Naive thymus-derived CD4-positive, alpha-beta T cell (primary cell): ENCODE data around the gene JUN. TPM values are rescaled to one million over a fixed set of nuclear protein-coding genes. Genes with fewer than 3 reads are reported as not detected.
A peak's percentile ranks its signal among the peaks of the same experiment; 100 is the strongest.

Experiments
- ATAC-seq: fragments of 150-1000 bp; cut with Tn5 transposase; 2 replicates; pipeline ENCODE4 v1.10.0; 2021; ENCODE audit warnings: mild to moderate bottlenecking, moderate library complexity
- CTCF ChIA-PET: fragments of 350-600 bp; sonication (Branson Sonifier 250); formaldehyde crosslinking; loops from one replicate; lab custom pipeline; 2021; ENCODE audit warnings: antibody characterized with exemption; lab: Charles Lee
- POLR2A ChIA-PET: fragments of 350-600 bp; sonication (Branson Sonifier 250); formaldehyde crosslinking; loops from one replicate; lab custom pipeline; 2021; ENCODE audit warnings: antibody characterized with exemption, inconsistent platforms; lab: Charles Lee
- DNase-seq, 9 donors: peaks; one replicate each; pipeline versions ENCODE4 v3.0.0 to v3.0.0-alpha.2; 2020 to 2022; ENCODE audit warnings: mixed read lengths in 1 of 9
- H3K27ac ChIP-seq: one replicate; pipeline ENCODE4 v1.7.0; 2013; ENCODE audit warnings: mild to moderate bottlenecking, low read depth, low read length, moderate library complexity
- H3K27me3 ChIP-seq, 2 donors: one replicate each; pipeline ENCODE4 v1.7.0; 2013; ENCODE audit warnings: low read length in 2 of 2, mild to moderate bottlenecking in 2 of 2, moderate library complexity in 2 of 2; ENCODE audit not compliant: control insufficient read depth in 2 of 2, insufficient read depth in 2 of 2
- H3K36me3 ChIP-seq, 3 experiments: 1 replicate in 2 of 3; 2 replicates in 1 of 3; pipeline ENCODE4 v1.7.0; 2013; ENCODE audit warnings: low read length in 3 of 3, mild to moderate bottlenecking in 3 of 3, moderate library complexity in 1 of 3; ENCODE audit not compliant: insufficient read depth in 3 of 3, control insufficient read depth in 2 of 3
- H3K4me1 ChIP-seq, 2 donors: one replicate each; pipeline ENCODE4 v1.7.0; 2013; ENCODE audit warnings: low read length in 2 of 2, mild to moderate bottlenecking in 2 of 2, moderate library complexity in 1 of 2; ENCODE audit not compliant: control insufficient read depth in 2 of 2, insufficient read depth in 2 of 2
- H3K4me3 ChIP-seq: 2 replicates; pipeline ENCODE4 v1.7.0; 2013; ENCODE audit warnings: mild to moderate bottlenecking, low read length
- H3K9me3 ChIP-seq, 3 experiments: 1 replicate in 2 of 3; 2 replicates in 1 of 3; pipeline ENCODE4 v1.7.0; 2013; ENCODE audit warnings: low read length in 3 of 3; ENCODE audit not compliant: control insufficient read depth in 2 of 3
- H3K27ac Mint-ChIP-seq, 9 donors: one replicate each; pipeline ENCODE4 v1.8.0; 2020 to 2022; ENCODE audit warnings: mixed read lengths in 9 of 9, mild to moderate bottlenecking in 8 of 9, moderate library complexity in 5 of 9, inconsistent platforms in 2 of 9
- H3K27me3 Mint-ChIP-seq, 5 donors: one replicate each; pipeline ENCODE4 v1.8.0; 2021 to 2022; ENCODE audit warnings: mixed read lengths in 5 of 5, mild to moderate bottlenecking in 1 of 5
- H3K36me3 Mint-ChIP-seq, 5 donors: one replicate each; pipeline ENCODE4 v1.8.0; 2020 to 2022; ENCODE audit warnings: mixed read lengths in 5 of 5, mild to moderate bottlenecking in 3 of 5, inconsistent platforms in 1 of 5
- H3K4me1 Mint-ChIP-seq, 7 donors: one replicate each; pipeline ENCODE4 v1.8.0; 2020 to 2022; ENCODE audit warnings: mixed read lengths in 7 of 7, mild to moderate bottlenecking in 3 of 7, inconsistent platforms in 1 of 7
- H3K4me3 Mint-ChIP-seq, 10 donors: one replicate each; pipeline ENCODE4 v1.8.0; 2020 to 2022; ENCODE audit warnings: mild to moderate bottlenecking in 10 of 10, mixed read lengths in 10 of 10, moderate library complexity in 6 of 10, inconsistent platforms in 2 of 10
- H3K9me3 Mint-ChIP-seq, 11 donors: one replicate each; pipeline ENCODE4 v1.8.0; 2020 to 2022; ENCODE audit warnings: mixed read lengths in 11 of 11, mild to moderate bottlenecking in 4 of 11, inconsistent platforms in 1 of 11, moderate library complexity in 1 of 11
- intact Hi-C, 2 donors: fragments of 100-400 bp; cut with micrococcal nuclease; formaldehyde crosslinking; loops; one replicate each; pipeline ENCODE4 v1.15.1; 2023
- polyA plus RNA-seq, 2 donors: library from polyadenylated mRNA; unstranded; fragments of 300-500 nt; fragmentation: Illumina TruSeq; gene quantifications; one replicate each; pipeline ENCODE4 v1.2.3, GENCODE V29; 2021
- total RNA-seq, 6 experiments: library from RNA in 5 of 6; stranded (reverse) in 5 of 6; gene quantifications; 1 replicate in 5 of 6; 2 replicates in 1 of 6; pipeline ENCODE4 v1.2.3 and lab custom pipeline; 2021 to 2026

Gene JUN
- total and polyA plus RNA-seq, 7 experiments from 2014 or later = 17.9 to 1,362 (median 30.1) TPM

DNA sequence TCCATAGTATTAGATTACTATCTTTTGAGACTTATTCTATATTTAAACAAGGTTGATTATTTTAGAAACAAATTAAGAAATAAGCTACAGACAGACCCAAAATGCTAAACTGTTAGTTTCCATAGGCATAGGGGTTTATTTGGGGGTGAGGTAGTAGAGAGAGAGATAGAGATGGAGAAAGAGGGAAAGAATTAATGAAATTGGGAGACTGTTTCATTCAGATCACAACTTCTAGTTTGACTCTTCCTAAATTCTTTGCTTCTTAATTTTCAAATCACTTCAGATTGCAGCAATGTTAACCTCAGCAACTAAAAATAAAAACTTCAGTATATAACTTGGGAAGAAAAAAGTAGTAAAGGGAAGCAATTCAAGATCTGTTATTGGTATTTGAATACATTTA, 3.4 kb downstream of the JUN start:
- Histone ChIP-seq H3K27ac (no peak overlapping the region), H3K9me3 (no peaks in the 10 kb centered on the region), H3K4me3 (no peak overlapping the region), H3K36me3 (peaks cover 0 to 19% (median 0%) of the 10 kb centered on the region in 3 experiments), H3K27me3 (peaks cover 0 to 4% of the 10 kb centered on the region in 2 donors), H3K4me1 (peaks cover 8% of the 10 kb centered on the region in 2 donors)
- POLR2A ChIA-PET = interaction anchor here (1.5 kb wide), 1 partner anchor 918 kb away, joined by 3 read pairs; no protein-coding TSS in a partner anchor
- CTCF ChIA-PET = interaction anchor here (0.8 kb wide), 1 partner anchor 420 kb away, joined by 3 read pairs; no protein-coding TSS in a partner anchor
- ATAC-seq = no peak
- peak overlapping the region in 3 of 9 donors; percentile 8 to 51 (median 48) for H3K27ac Mint-ChIP-seq
- peak in 2 of 9 donors; percentile 6 for DNase-seq
- intact Hi-C loops = loop anchor here (2.0 to 10.0 kb wide), 5 partner anchors 40 to 794 kb away; partner anchors contain the start of gene OMA1 (in 1 of the 2)
- H3K9me3 Mint-ChIP-seq = peaks cover 0 to 17% (median 0%) of the 10 kb centered on the region in 11 donors
- peaks cover 7 to 27% (median 17%) of the 10 kb centered on the region in 7 donors for H3K4me1 Mint-ChIP-seq
- peaks cover 0 to 10% (median 3%) of the 10 kb centered on the region in 5 donors for H3K27me3 Mint-ChIP-seq
- H3K36me3 Mint-ChIP-seq = peaks cover 0 to 23% (median 0%) of the 10 kb centered on the region in 5 donors
- H3K4me3 Mint-ChIP-seq = peak overlapping the region in 8 of 10 donors; percentile 2 to 94 (median 31)

GRCh38 chr1:58779801-58780382, 4.0 kb downstream of the JUN start:
- intact Hi-C loops = loop anchor here (2.0 to 10.0 kb wide), 5 partner anchors 39 to 795 kb away; partner anchors contain the start of gene OMA1 (in 1 of the 2)

GRCh38 chr1:58779059-58779754, 4.6 kb downstream of the JUN start:
- DNase-seq (no peak), ATAC-seq (no peak)
- H3K4me1 ChIP-seq = peaks cover 7 to 8% of the 10 kb centered on the region in 2 donors
- peaks cover 7 to 27% (median 17%) of the 10 kb centered on the region in 7 donors for H3K4me1 Mint-ChIP-seq
- H3K36me3 Mint-ChIP-seq = peaks cover 0 to 23% (median 0%) of the 10 kb centered on the region in 5 donors
- no peak overlapping the region for H3K4me3 Mint-ChIP-seq
- intact Hi-C loops = no loop called here
- peaks cover 0 to 14% (median 0%) of the 10 kb centered on the region in 3 experiments for H3K36me3 ChIP-seq
- H3K27me3 Mint-ChIP-seq = peaks cover 0 to 10% (median 3%) of the 10 kb centered on the region in 5 donors
- peak overlapping the region in 2 of 9 donors; percentile 25 to 48 for H3K27ac Mint-ChIP-seq
- POLR2A ChIA-PET = interaction anchor here (0.6 to 0.9 kb wide), 2 partner anchors 273 to 532 kb away, joined by 3 to 5 read pairs; no protein-coding TSS in a partner anchor
- peaks cover 0 to 17% (median 0%) of the 10 kb centered on the region in 11 donors for H3K9me3 Mint-ChIP-seq
- H3K9me3 ChIP-seq = no peaks in the 10 kb centered on the region
- CTCF ChIA-PET = interaction anchor here (0.6 kb wide), 1 partner anchor 9 kb away, joined by 3 read pairs; no protein-coding TSS in a partner anchor
- no peak overlapping the region for H3K4me3 ChIP-seq
- H3K27me3 ChIP-seq = peaks cover 0 to 4% of the 10 kb centered on the region in 2 donors
- H3K27ac ChIP-seq = no peak overlapping the region

More at GRCh38 chr1:58779801-58780382, 4.0 kb downstream of the JUN start:
- Mint-ChIP-seq H3K4me1 (peaks cover 7 to 27% (median 17%) of the 10 kb centered on the region in 7 donors), H3K9me3 (peaks cover 0 to 17% (median 0%) of the 10 kb centered on the region in 11 donors), H3K27me3 (peaks cover 0 to 10% (median 3%) of the 10 kb centered on the region in 5 donors), H3K27ac (peak overlapping the region in 3 of 9 donors; percentile 8 to 51 (median 48)), H3K4me3 (peak overlapping the region in 4 of 10 donors; percentile 2 to 94 (median 52)), H3K36me3 (peaks cover 0 to 23% (median 0%) of the 10 kb centered on the region in 5 donors)
- Histone ChIP-seq H3K27me3 (peaks cover 0 to 4% of the 10 kb centered on the region in 2 donors), H3K4me1 (peaks cover 7 to 8% of the 10 kb centered on the region in 2 donors), H3K9me3 (no peaks in the 10 kb centered on the region), H3K36me3 (peaks cover 0 to 19% (median 0%) of the 10 kb centered on the region in 3 experiments), H3K4me3 (no peak overlapping the region), H3K27ac (no peak overlapping the region)
- POLR2A ChIA-PET = interaction anchor here (0.9 kb wide), 1 partner anchor 273 kb away, joined by 3 read pairs; no protein-coding TSS in a partner anchor
- DNase-seq = peak in 4 of 9 donors; percentile 9 to 20 (median 14)
- ATAC-seq = no peak
- CTCF ChIA-PET = no interaction called here

DNA sequence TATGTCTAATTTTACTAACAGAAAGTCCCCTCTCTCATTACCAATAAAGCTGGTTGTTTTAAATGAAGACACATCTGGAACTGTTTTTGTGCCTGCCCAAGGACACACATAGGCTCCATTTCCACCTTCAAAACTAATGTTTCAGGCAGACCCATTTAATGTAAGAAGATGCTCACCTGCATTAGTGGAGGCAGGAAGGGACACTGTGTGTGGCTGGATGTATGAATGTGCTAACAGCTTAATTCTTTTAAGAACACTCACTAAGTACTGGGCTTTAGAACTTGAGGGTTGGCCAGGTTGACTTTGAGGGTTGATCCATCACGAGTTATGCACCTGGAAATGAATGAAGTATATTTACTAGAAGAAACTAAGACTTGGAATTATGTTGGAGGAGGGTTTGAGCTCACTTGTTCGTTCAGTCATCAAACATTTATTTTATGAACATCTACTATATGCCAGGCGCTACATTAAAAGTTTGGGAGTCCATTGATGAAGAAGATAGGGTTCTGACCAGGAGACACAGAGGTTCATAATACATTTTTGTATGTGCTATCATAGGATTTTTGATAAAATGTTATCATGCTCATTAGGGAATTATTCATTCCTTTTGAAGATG, 5.4 kb downstream of the JUN start:
- intact Hi-C loops = no loop called here
- peak overlapping the region in 1 of 9 donors; percentile 25 for H3K27ac Mint-ChIP-seq
- H3K9me3 Mint-ChIP-seq = peaks cover 0 to 12% (median 0%) of the 10 kb centered on the region in 11 donors
- no peak overlapping the region for H3K4me3 Mint-ChIP-seq
- Histone ChIP-seq H3K36me3 (peaks cover 0 to 11% (median 0%) of the 10 kb centered on the region in 3 experiments), H3K4me1 (peaks cover 8 to 13% of the 10 kb centered on the region in 2 donors), H3K4me3 (no peak overlapping the region), H3K9me3 (no peaks in the 10 kb centered on the region), H3K27ac (no peak overlapping the region), H3K27me3 (peaks cover 0 to 4% of the 10 kb centered on the region in 2 donors)
- CTCF ChIA-PET = no interaction called here
- DNase-seq (no peak), ATAC-seq (no peak)
- POLR2A ChIA-PET = interaction anchor here (1.2 to 1.3 kb wide), 2 partner anchors 23 to 293 kb away, joined by 3 read pairs; no protein-coding TSS in a partner anchor
- peaks cover 12 to 30% (median 23%) of the 10 kb centered on the region in 7 donors for H3K4me1 Mint-ChIP-seq
- peaks cover 0 to 10% (median 0%) of the 10 kb centered on the region in 5 donors for H3K27me3 Mint-ChIP-seq
- peaks cover 0 to 23% (median 0%) of the 10 kb centered on the region in 5 donors for H3K36me3 Mint-ChIP-seq

- H3K36me3 ChIP-seq = no peaks in the 10 kb centered on the region
- DNase-seq (no peak), ATAC-seq (no peak)
- ChIA-PET POLR2A (interaction anchor here (1.7 to 2.1 kb wide), 2 partner anchors 10 to 12 kb away, joined by 5 to 10 read pairs; partner anchors contain the start of gene JUN), CTCF (interaction anchor here (1.0 to 1.8 kb wide), 2 partner anchors 8 to 925 kb away, joined by 4 to 10 read pairs; no protein-coding TSS in a partner anchor)
- no peak overlapping the region for H3K4me3 ChIP-seq
- H3K9me3 Mint-ChIP-seq = peaks cover 0 to 4% (median 0%) of the 10 kb centered on the region in 11 donors
- no peaks in the 10 kb centered on the region for H3K27me3 ChIP-seq
- peaks cover 0 to 6% (median 0%) of the 10 kb centered on the region in 5 donors for H3K27me3 Mint-ChIP-seq
- peak overlapping the region in 6 of 10 donors; percentile 4 to 58 (median 18) for H3K4me3 Mint-ChIP-seq
- H3K9me3 ChIP-seq = no peaks in the 10 kb centered on the region
- intact Hi-C loops = no loop called here
- H3K36me3 Mint-ChIP-seq = peaks cover 0 to 5% (median 0%) of the 10 kb centered on the region in 5 donors
- H3K4me1 Mint-ChIP-seq = peaks cover 10 to 15% (median 13%) of the 10 kb centered on the region in 7 donors
- peaks cover 0 to 13% of the 10 kb centered on the region in 2 donors for H3K4me1 ChIP-seq
- peak overlapping the region in 6 of 9 donors; percentile 42 to 90 (median 70) for H3K27ac Mint-ChIP-seq
- H3K27ac ChIP-seq = no peak overlapping the region
These were observed 9.8 kb downstream of the JUN start for GRCh38 chr1:58774027-58774426.
